Activated CD4-positive, alpha-beta T cell treated with anti-CD3 and anti-CD28 coated beads for 1 hour (primary cell): ENCODE data around the gene MYMK.

Source experiments
- DNase-seq: peaks from one replicate; pipeline ENCODE4 v3.0.0-alpha.2; 2020

Gene MYMK

DNA sequence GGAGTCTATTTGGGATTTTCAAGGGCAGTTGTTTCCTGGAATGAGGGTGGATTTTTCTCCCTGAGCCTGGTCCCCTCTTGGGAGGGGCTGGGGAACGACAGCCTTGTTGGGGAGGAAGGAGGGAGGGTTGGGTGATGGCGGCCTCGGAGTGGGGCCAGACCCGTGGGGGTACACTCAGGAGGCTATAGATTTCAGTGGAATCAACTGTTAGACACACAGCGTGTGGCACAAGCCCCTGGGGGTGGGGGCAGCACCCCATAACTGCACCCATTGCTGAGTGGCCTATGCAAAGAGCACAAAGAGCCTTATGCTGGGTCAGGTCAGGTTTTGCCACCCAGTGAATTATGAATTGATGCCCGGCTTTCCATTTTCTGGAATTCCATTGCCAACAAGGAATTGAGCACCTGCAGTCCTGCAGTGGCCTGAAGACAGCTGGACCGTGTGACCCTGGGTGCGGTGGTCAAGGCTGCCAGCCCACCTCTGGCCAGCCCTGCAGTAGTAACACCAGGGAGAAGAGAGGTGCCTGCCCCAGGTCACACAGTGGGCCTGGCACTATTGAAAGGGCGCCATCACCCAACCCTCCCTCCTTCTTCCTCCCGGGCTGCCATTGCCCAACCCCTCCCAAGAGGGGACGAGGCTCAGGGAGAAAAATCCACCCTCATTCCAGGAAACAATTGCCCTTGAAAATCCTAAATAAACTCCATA lies 8.4 kb downstream of the MYMK start:
- no peak for DNase-seq

GRCh38 chr9:133515615-133516255 lies 9.0 kb downstream of the MYMK start:
- no peak for DNase-seq

GRCh38 chr9:133515240-133515610 lies 9.5 kb downstream of the MYMK start:
- DNase-seq = no peak

DNA sequence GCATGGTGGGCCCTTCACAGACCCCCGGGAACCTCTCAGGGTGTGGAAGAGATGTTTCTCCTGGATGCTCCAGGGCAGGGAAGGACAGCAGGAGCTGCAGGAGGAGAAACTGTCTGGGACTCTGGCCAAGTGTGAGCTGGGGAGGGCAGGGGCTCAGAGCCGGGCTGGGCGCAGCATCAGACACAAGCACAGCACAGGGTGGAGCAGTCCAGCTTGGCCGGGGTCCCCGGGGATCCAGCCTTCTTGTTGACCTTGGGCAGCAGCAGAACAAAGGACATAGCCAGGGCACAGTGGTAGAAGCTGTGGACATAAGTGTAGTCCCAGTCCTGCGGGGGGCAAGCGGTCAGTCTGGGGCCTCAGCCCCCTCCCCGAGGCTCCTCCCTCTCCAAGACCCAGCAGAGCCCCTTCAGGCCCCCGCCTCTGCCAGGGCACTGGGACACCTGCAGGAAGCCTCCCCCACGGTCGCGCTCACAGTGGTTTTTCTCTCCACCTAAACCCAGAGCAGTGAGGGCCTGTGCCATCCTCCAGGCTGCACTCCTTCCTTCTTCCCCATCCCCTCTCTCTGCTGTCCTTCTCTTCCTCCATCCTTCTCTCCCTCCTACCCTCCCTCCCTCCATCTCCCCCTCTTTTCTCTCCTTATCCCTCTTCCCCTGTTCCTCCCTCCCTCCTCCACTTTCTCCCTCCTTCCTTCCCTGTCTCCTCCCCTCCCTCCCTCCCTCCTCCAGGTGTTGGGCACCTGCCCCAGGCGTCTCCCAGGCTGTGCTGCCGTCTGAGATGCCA lies 10.1 kb downstream of the MYMK start:
- no peak for DNase-seq

GRCh38 chr9:133513214-133514100 lies 11.3 kb downstream of the MYMK start:
- no peak for DNase-seq

DNA sequence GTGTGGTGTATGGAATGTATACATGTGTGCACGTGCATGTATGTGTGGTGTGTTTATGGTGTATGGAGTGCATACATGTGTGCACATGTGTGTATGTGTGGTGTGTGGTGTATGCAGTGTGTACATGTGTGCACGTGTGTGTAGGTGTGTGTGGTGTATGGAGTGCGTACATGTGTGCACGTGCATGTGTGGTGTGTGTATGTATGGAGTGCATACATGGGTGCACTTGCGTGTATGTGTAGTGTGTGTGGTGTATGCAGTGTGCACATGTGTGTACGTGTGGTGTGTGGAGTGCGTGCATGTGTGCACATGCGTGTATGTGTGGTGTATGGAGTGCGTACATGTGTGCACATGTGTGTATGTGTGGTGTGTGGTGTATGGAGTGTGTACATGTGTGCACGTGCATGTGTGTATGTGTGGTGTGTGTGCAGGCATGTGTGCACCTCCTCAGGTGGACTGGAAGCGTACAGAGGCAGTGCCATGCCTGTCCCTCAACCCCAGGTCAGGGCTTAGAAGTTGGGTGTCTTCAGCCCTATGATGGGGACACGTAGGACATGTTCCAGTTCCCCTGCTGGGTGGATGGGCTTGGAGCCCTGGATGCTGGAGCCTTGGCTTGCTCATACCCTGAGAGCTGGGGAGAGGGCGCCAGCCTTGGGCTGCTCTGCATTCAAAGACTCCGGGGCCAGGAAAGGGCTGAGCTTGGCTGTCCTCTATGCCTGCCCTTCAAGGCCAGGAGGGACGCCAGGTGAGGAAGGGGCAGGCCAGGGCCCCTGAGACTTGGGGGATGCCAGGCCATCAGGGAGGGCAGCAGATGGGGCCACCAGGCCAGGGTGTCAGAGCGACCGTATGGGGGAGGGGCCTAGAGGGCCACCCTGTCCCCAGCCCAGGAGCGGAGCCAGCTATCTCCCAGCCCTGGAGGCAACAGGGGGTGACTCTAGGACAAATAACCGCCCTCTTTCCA lies 12.2 kb downstream of the MYMK start:
- DNase-seq = no peak

- DNase-seq = no peak
These were observed 13.2 kb downstream of the MYMK start for GRCh38 chr9:133511607-133512006.

DNA sequence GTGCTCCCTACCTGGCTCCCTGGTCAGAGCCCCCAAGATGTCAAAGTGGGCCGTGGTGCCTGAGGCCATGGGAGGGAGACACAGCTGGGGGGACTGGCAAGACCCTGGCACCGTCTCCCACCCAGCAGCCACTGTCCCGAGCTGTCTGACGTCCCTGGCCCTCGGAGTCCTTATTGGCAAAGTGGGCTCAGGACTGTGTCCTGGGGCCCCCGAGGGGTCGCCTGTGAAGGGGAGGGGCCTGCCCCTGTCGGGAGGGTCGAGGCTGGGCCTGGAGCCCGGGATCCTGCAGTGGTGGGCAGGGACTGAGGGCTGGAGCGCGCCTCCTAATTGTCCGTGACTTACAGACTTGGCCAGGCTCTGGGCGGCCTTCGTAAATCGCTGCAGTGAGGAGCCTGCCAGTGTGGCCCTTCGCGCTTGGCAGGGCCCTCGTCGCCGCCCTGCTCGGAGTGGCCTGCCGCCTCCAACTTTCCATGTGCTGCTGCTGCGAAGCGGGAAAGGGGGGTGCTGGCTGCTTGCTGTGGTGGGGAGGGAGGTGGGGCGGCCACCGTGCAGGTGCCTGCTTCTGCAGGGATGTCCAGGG lies 13.7 kb downstream of the MYMK start:
- DNase-seq = no peak

DNA sequence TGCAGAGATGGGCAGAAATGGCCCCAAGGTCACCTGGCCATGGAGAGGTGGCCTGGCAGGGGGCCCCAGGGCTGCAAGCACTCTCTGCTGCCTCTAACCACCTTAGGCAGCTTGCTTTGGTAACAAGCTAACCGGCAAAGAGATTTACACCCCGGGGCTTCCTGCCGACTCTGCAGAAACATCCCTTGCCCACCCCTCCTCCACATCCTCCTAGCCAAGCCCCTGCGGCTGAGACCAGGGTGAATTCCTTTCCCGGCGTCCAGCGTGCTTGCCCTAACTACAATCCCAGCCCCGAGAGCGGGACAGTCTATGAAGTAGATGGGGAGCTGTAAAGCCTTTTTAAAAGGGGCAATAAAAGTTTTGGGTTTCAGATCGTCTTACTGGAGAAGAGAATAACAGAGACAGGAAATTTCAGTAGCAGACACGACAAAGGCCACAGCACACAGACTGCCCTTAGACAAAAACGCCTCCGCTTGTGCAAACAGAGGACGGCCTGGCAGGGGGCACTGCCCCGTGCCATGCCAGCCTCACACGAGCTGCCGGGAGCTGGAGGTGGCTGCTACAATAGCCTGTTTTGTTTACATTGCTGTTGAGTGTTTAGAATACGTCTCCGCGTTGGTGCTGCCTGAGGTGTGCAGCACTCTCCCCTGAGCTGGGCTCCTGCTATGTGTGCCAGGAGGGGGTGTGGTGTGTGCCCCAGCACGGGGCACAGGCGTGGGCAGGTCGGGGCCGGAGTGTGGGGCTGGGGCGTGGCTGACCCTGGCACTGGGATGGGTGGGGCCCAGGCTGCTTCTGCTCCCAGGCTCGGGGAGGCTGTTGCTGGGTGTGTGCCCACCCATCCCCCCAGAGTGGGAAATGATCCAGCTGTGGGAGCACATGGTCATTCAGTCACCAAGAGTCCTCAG lies 15.3 kb downstream of the MYMK start:
- DNase-seq = no peak

DNA sequence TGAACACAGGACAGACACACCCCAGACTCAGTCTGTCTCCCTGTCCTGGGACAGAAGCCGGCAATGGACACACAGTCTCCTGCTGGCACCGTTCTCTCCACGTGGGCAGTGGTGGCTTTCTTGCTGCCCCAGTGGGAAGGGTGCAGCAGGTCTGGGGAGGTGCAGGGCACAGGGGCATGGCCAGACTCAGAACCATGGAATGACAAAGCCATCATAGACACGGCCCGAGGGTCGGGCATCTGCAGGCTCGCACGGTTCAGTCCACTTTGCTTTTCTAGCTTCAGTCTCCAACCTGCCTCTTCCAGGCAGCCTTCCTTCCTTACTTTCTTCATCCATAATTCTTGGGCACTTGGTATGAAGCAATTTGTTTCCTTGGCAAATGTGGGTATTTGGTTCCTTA lies 16.7 kb downstream of the MYMK start:
- DNase-seq = no peak

DNA sequence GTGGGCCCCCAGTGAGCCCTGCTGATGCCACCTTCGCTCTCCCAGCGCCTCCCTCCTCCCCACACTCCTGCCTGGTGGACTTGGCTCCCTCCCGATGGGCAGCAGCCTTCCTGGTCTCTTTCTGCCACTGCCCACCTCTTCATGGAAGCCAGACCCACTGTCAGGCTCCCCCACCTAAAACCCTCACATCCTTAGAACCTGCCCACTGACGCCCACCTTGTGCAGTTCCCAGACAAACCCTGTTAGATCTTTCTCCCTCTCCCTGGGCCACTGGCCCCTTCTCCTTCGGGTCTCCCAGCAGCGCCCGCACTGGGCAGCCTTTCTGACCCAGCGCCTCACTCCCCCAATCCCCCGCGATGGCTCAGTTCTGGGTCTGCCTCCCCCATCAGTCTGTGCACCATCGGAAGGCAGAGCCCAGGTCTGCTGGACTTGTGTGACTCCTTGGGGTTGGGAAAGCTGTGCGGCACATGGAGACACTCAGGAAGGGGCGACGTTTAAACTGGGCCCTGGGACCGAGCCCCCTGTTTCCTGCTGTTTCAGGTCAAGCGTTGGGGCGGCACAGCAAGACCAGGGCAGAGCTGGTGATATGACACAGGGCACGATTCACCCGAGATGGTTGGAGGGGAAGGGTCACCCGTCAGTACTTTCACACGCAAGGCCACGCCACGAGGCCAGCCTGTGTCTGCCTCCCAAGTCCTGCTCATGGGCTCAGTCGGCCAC lies 17.4 kb downstream of the MYMK start:
- DNase-seq = no peak

DNA sequence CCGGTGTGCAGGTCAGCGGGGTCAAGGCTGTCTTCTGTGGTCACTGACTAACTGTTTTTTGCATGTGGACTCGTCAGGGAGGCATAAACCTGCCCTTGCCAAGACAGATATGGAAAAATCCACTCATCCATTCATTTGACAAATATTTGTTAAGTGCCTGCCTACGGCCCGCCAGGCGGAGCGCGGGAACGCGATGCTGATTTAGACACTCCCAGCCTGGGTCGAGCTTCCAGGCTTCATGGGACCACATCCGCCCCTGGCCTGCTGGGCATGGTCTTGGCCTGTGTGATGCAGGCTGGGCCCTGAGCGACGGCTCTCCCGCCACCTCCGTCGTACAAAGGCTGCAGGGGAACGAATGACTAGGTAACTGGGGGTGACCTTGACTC lies 18.1 kb downstream of the MYMK start:
- DNase-seq = no peak

DNA sequence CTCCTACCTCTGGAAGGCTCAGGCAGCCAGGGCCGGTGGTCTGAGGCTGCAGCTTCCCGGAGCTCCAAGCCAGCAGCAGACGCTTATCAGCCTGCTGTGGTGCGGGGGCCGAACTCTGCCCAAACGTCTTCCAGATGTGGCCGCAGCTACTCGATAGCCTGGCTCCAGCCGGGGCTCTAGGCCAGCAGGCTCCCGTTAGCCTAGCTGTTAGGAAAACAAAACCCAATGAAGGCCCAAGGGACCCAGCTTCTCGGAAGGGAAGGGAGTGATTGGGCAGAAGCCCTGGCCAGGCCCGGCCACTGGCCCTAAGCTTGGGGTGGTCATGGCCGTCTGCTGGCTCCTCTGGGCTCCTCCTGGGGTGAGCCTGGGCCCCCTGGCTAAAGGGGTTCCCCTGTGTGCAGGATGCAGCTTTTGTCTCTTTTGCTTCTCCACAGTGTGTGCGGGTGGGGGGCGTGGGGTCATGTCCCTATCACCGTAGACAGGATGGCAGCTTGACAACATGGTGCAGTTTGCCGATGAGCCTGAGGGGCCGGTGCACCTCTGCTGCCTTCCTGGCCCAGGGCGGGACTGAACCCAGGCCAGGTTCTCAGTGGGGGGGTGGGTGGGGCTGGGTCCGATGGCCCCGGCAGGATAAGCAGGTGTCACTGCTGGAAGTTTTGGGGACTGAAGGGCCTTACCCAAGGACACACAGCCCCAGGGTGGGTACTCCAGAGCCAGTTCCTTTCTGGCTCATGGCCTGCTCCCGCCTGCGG lies 18.7 kb downstream of the MYMK start:
- DNase-seq = no peak

DNA sequence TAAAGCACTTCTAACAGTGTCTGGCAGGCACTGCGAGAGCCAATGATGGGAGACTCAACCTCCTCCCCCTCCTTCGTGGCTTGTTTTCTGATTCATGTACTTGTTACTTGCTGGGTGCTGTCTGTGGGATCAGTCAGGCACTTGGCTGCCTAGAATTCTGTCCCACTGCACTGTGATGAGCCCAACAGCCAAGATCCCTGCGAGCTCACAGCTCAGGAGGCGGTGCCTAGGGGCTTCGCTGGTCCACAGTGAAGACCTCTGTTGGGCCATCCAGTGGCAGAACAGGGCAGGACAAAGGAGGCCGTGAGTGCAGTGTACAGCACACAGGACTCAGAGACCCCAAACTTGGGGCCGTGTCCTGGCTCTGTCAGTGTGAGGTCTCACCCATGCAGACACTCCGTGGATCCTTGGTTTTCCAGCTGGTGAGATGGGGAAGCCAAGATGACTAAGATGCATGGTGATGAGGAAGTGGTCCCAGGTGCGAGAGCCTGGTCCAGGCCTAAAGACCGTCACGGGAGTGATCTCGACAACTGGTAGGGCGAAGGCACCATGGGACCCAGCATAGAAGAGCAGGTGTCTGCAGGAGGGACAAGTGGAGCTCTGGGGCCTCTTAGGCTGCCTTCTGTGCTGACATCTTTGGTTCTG lies 19.5 kb downstream of the MYMK start:
- DNase-seq = no peak

DNA sequence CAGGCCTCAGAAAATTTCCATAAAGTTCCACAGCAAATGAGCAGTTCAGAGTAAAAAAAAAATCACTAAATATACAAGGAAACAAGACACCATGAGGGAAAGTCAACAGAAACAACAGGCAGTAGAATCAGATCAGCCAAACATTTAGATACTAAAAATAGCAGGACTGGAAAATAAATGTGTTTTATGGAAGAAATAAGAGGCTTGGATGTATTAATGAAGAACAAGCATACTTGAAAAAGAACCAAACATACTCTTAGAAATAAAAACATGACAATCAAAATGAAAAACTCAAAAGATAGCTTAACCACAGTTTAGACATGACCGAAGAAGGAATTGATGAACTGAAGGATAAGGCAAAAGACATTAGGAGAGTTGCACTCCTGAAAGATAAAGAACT lies 22.6 kb downstream of the MYMK start:
- DNase-seq = no peak

DNA sequence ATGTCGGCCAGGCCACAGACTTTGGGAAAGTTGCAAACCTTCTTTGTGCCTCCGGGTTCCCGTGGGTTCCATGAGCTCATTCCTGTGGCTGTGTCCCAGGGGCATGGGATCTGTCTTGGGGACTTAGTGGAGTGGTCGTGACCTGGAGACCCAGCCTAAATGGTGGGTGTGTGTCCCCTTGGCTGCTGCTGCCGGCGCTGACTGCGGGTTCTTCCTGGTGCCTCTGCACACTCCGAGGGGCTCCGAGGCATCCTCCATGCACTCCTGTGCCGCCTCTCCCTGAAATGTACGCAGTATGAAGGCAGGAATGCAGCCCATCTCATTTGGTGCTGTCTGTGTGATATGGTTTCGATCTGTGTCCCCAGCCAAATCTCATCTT lies 24.9 kb downstream of the MYMK start:
- DNase-seq = no peak

- DNase-seq = no peak
These were observed 25.4 kb downstream of the MYMK start for GRCh38 chr9:133499132-133499891.
